Mesenchymal stem cell (in vitro differentiated cells and primary cell): Measurements from ENCODE around the gene PPP1R12B.
"Not testable (repeated sequence)": the region's sequence is repeated elsewhere in the genome, so short reads cannot be mapped to it uniquely, and the experiment has no call there.

Source experiments
- DNase-seq: peaks from one replicate; pipeline ENCODE4 v3.0.0-alpha.2; 2013
- H2AFZ ChIP-seq: one replicate; pipeline ENCODE4 v1.6.1; 2013; ENCODE audit warnings: low read depth, mild to moderate bottlenecking, control low read depth, inconsistent platforms, low read length, moderate library complexity
- H2AK5ac ChIP-seq: 2 replicates; pipeline ENCODE4 v1.6.1; 2013; ENCODE audit warnings: low read length, moderate library complexity, mild to moderate bottlenecking, inconsistent platforms; ENCODE audit not compliant: severe bottlenecking
- H2BK120ac ChIP-seq: one replicate; pipeline ENCODE4 v1.6.1; 2013; ENCODE audit warnings: low read depth, mild to moderate bottlenecking, inconsistent platforms, low read length, moderate library complexity
- H2BK12ac ChIP-seq, 2 experiments: one replicate each; pipeline ENCODE4 v1.6.1; 2013; ENCODE audit warnings: inconsistent platforms in 2 of 2, low read length in 2 of 2, mild to moderate bottlenecking in 2 of 2, moderate library complexity in 2 of 2, control low read depth in 1 of 2
- H2BK15ac ChIP-seq: one replicate; pipeline ENCODE4 v1.6.1; 2013; ENCODE audit warnings: mild to moderate bottlenecking, low read depth, inconsistent platforms; ENCODE audit not compliant: poor library complexity, severe bottlenecking
- H2BK5ac ChIP-seq: 2 replicates; pipeline ENCODE4 v1.6.1; 2013; ENCODE audit warnings: low read depth, mild to moderate bottlenecking, low read length, control low read depth, inconsistent platforms; ENCODE audit not compliant: poor library complexity, severe bottlenecking
- H3K14ac ChIP-seq, 2 experiments: one replicate each; pipeline ENCODE4 v1.6.1; 2013; ENCODE audit warnings: inconsistent platforms in 2 of 2, low read length in 2 of 2, control low read depth in 1 of 2, mild to moderate bottlenecking in 1 of 2, moderate library complexity in 1 of 2
- H3K18ac ChIP-seq, 2 experiments: one replicate each; pipeline ENCODE4 v1.6.1; 2013; ENCODE audit warnings: inconsistent platforms in 2 of 2, low read length in 2 of 2, control low read depth in 1 of 2, low read depth in 1 of 2, mild to moderate bottlenecking in 1 of 2
- H3K23ac ChIP-seq, 2 experiments: one replicate each; pipeline ENCODE4 v1.6.1; 2013; ENCODE audit warnings: inconsistent platforms in 2 of 2, low read length in 2 of 2, mild to moderate bottlenecking in 2 of 2, moderate library complexity in 2 of 2, control low read depth in 1 of 2
- H3K27ac ChIP-seq: 2 replicates; pipeline ENCODE4 v1.5.1; 2013; ENCODE audit warnings: mild to moderate bottlenecking, moderate library complexity, low read length, control low read depth, inconsistent platforms; ENCODE audit not compliant: poor library complexity, severe bottlenecking
- H3K27me3 ChIP-seq, 2 experiments: 2 replicates each; pipeline versions ENCODE4 v1.6.1 to v1.7.0; 2013; ENCODE audit warnings: low read length in 2 of 2, mild to moderate bottlenecking in 2 of 2, moderate library complexity in 2 of 2, control low read depth in 1 of 2, inconsistent platforms in 1 of 2; ENCODE audit not compliant: control insufficient read depth in 1 of 2, insufficient read depth in 1 of 2
- H3K36me3 ChIP-seq, 2 experiments: 2 replicates each; pipeline versions ENCODE4 v1.6.1 to v1.7.0; 2013; ENCODE audit warnings: low read length in 2 of 2, control low read depth in 1 of 2, inconsistent platforms in 1 of 2, low read depth in 1 of 2, mild to moderate bottlenecking in 1 of 2; ENCODE audit not compliant: insufficient read depth in 2 of 2, control insufficient read depth in 1 of 2
- H3K4ac ChIP-seq, 2 experiments: one replicate each; pipeline ENCODE4 v1.6.1; 2013; ENCODE audit warnings: inconsistent platforms in 2 of 2, low read length in 2 of 2, mild to moderate bottlenecking in 2 of 2, moderate library complexity in 2 of 2, control low read depth in 1 of 2, low read depth in 1 of 2
- H3K4me1 ChIP-seq: 2 replicates; pipeline ENCODE4 v1.6.1; 2013; ENCODE audit warnings: low read depth, low read length, control low read depth; ENCODE audit not compliant: control insufficient read depth, insufficient read depth
- H3K4me2 ChIP-seq: 2 replicates; pipeline ENCODE4 v1.6.1; 2013; ENCODE audit warnings: low read length, mild to moderate bottlenecking, inconsistent platforms; ENCODE audit not compliant: poor library complexity, severe bottlenecking
- H3K4me3 ChIP-seq, 2 experiments: 2 replicates each; pipeline versions ENCODE4 v1.5.1 to v1.7.0; 2013; ENCODE audit warnings: low read length in 2 of 2, mild to moderate bottlenecking in 2 of 2, control low read depth in 1 of 2, low read depth in 1 of 2; ENCODE audit not compliant: insufficient read depth in 1 of 2
- H3K79me1 ChIP-seq: replicated peaks from 2 replicates; pipeline ENCODE4 v1.6.1; 2013; ENCODE audit warnings: mild to moderate bottlenecking, control low read depth, low read length, inconsistent platforms; ENCODE audit not compliant: poor library complexity, severe bottlenecking
- H3K9ac ChIP-seq: 2 replicates; pipeline ENCODE4 v1.7.0; 2013; ENCODE audit warnings: mild to moderate bottlenecking, low read length, moderate library complexity
- H3K9me3 ChIP-seq: 2 replicates; pipeline ENCODE4 v1.7.0; 2013; ENCODE audit warnings: mild to moderate bottlenecking, low read length; ENCODE audit not compliant: control insufficient read depth
- H4K8ac ChIP-seq: one replicate; pipeline ENCODE4 v1.6.1; 2013; ENCODE audit warnings: inconsistent platforms, mild to moderate bottlenecking, low read length, moderate library complexity
- H4K91ac ChIP-seq: one replicate; pipeline ENCODE4 v1.6.1; 2013; ENCODE audit warnings: mild to moderate bottlenecking, low read length, inconsistent platforms
- WGBS: methylation state at CpG from one replicate; pipeline ENCODE4 v1.1.7; 2013; ENCODE audit warnings: mixed read lengths; 5-methylcytosine and 5-hydroxymethylcytosine counted together

PPP1R12B gene

GRCh38 chr1:202551683-202552082, 203.2 kb downstream of the PPP1R12B start:
- peak; percentile 49 for DNase-seq
- WGBS: 66% methylated on average over 3 of the region's 3 CpGs
- Histone ChIP-seq H2AK5ac (no peak overlapping the region), H3K4me3 (no peak overlapping the region), H4K91ac (no peak overlapping the region), H2BK5ac (no peak overlapping the region), H3K27ac (no peak overlapping the region), H3K9ac (no peak overlapping the region), H3K23ac (no peak overlapping the region), H3K4ac (no peak overlapping the region), H4K8ac (no peak overlapping the region), H3K4me1 (no peaks in the 10 kb centered on the region), H3K36me3 (no peaks in the 10 kb centered on the region), H3K4me2 (no peak overlapping the region), H3K18ac (peak overlapping the region in 1 of 2 experiments; percentile 4), H3K9me3 (no peaks in the 10 kb centered on the region), H2BK12ac (no peak overlapping the region), H3K79me1 (no peaks in the 10 kb centered on the region), H2AFZ (no peak overlapping the region), H3K14ac (no peak overlapping the region), H2BK15ac (no peak overlapping the region), H2BK120ac (no peak overlapping the region), H3K27me3 (no peaks in the 10 kb centered on the region)

GRCh38 chr1:202552615-202553014, 204.1 kb downstream of the PPP1R12B start:
- H3K18ac ChIP-seq, H3K27me3 ChIP-seq, H3K4me2 ChIP-seq, H3K23ac ChIP-seq, H3K14ac ChIP-seq, H3K27ac ChIP-seq, H4K8ac ChIP-seq, H3K79me1 ChIP-seq, H3K36me3 ChIP-seq, H3K4me1 ChIP-seq, H2AFZ ChIP-seq, H3K9me3 ChIP-seq, H2BK120ac ChIP-seq, H2BK15ac ChIP-seq, H2BK12ac ChIP-seq, H3K4ac ChIP-seq, H2BK5ac ChIP-seq, H3K4me3 ChIP-seq, H2AK5ac ChIP-seq, H4K91ac ChIP-seq: not testable (repeated sequence)
- DNase-seq: peak; percentile 80
- peak overlapping the region; percentile 32 for H3K9ac ChIP-seq

GRCh38 chr1:202553078-202553477, 204.6 kb downstream of the PPP1R12B start:
- not testable (repeated sequence) for H3K9me3 ChIP-seq, H3K4me1 ChIP-seq, H4K91ac ChIP-seq, H3K4me2 ChIP-seq, H2AK5ac ChIP-seq, H3K27me3 ChIP-seq, DNase-seq, H3K23ac ChIP-seq, H2BK15ac ChIP-seq, H3K4me3 ChIP-seq, H2AFZ ChIP-seq, H2BK5ac ChIP-seq, H2BK12ac ChIP-seq, H3K18ac ChIP-seq, H4K8ac ChIP-seq, H3K79me1 ChIP-seq, H3K36me3 ChIP-seq, H3K27ac ChIP-seq, H2BK120ac ChIP-seq, H3K14ac ChIP-seq, H3K4ac ChIP-seq
- peak overlapping the region; percentile 32 for H3K9ac ChIP-seq
- no CpG with 5 or more reads among the region's 1 CpG for whole genome bisulfite sequencing

GRCh38 chr1:202553560-202554038, 205.1 kb downstream of the PPP1R12B start:
- Histone ChIP-seq H2AFZ (no peak overlapping the region), H3K9ac (peak overlapping the region; percentile 14), H3K27me3 (no peaks in the 10 kb centered on the region), H4K91ac (no peak overlapping the region), H4K8ac (no peak overlapping the region), H3K18ac (peak overlapping the region in 1 of 2 experiments; percentile 62), H3K27ac (no peak overlapping the region), H2BK12ac (no peak overlapping the region), H3K79me1 (peaks cover 2% of the 10 kb centered on the region), H3K23ac (no peak overlapping the region), H2BK120ac (no peak overlapping the region), H3K4me2 (no peak overlapping the region), H2AK5ac (no peak overlapping the region), H3K14ac (no peak overlapping the region), H3K36me3 (no peaks in the 10 kb centered on the region), H3K4me3 (no peak overlapping the region), H2BK15ac (no peak overlapping the region), H3K4me1 (no peaks in the 10 kb centered on the region), H2BK5ac (no peak overlapping the region), H3K4ac (no peak overlapping the region), H3K9me3 (no peaks in the 10 kb centered on the region)
- WGBS: 78% methylated on average over 2 of the region's 3 CpGs
- peak; percentile 74 for DNase-seq
